Sigmoid colon (tissue), 4 donors: Measurements from ENCODE around the gene COX10.

Experiments used
- CTCF ChIP-seq, 4 experiments: fragments of 450-650 bp in 3 of 4; fragments of 200-600 bp in 1 of 4; IDR thresholded peaks; one replicate each; pipeline ENCODE4 v1.5.1; 2016 to 2019; ENCODE audit warnings: antibody characterized with exemption in 4 of 4, mild to moderate bottlenecking in 3 of 4, moderate library complexity in 2 of 4
- POLR2AphosphoS5 ChIP-seq, 4 donors: sonication (generic); formaldehyde crosslinking; IDR thresholded peaks; one replicate each; pipeline ENCODE4 v1.6.1; 2017; ENCODE audit warnings: antibody characterized with exemption in 4 of 4

- no peak for TF ChIP-seq POLR2AphosphoS5 (IDR thresholded peaks at IDR 0.05)
- TF ChIP-seq CTCF (IDR thresholded peaks at IDR 0.05), result no peak
These were observed 38.6 kb downstream of the COX10 start for GRCh38 chr17:14107889-14108288.
